GM23338 (cell line): Measurements from ENCODE around the gene C16orf78. TPM values are rescaled to one million over a fixed set of nuclear protein-coding genes. Genes with fewer than 3 reads are reported as not detected.

Experiments used
- CREB1 ChIP-seq: fragments of 250-450 bp; sonication (Bioruptor Pico); IDR thresholded peaks from 2 replicates; pipeline ENCODE4 v1.5.0; 2020; ENCODE audit warnings: low read depth, mild to moderate bottlenecking, moderate library complexity
- CTCF ChIP-seq, 2 experiments: fragments of 200-600 bp in 1 of 2; sonication (generic) in 1 of 2; conservative IDR thresholded peaks; 2 replicates each; pipeline versions ENCODE4 v1.5.1 to v1.6.1; 2016 to 2017; ENCODE audit warnings: antibody characterized with exemption in 2 of 2, low read depth in 2 of 2, mild to moderate bottlenecking in 2 of 2, moderate library complexity in 1 of 2
- ETS1 ChIP-seq: IDR thresholded peaks from 2 replicates; pipeline ENCODE4 v1.6.1; 2016; ENCODE audit warnings: antibody characterized with exemption
- JUNB ChIP-seq: IDR thresholded peaks from one replicate; pipeline ENCODE4 v1.6.1; 2016; ENCODE audit warnings: antibody characterized with exemption; ENCODE audit not compliant: unreplicated experiment
- NANOG ChIP-seq: IDR thresholded peaks from 2 replicates; pipeline ENCODE4 v1.6.1; 2016; ENCODE audit warnings: antibody characterized with exemption, borderline replicate concordance
- STAT1 ChIP-seq: IDR thresholded peaks from one replicate; pipeline ENCODE4 v1.6.1; 2016; ENCODE audit warnings: antibody characterized with exemption; ENCODE audit not compliant: unreplicated experiment
- ZNF462 ChIP-seq: fragments of 250-450 bp; sonication (Bioruptor Pico); IDR thresholded peaks from 2 replicates; pipeline ENCODE4 v1.5.0; 2020; ENCODE audit warnings: mild to moderate bottlenecking, moderate library complexity
- polyA plus RNA-seq: library from polyadenylated mRNA; unstranded; fragments of >200 nt; fragmentation: Nextera tagmentation; extraction: Ambion mirVana; gene quantifications from 2 replicates; pipeline ENCODE4 v1.2.1, GENCODE V29; 2016
- total RNA-seq: library from RNA; depleted of rRNA; stranded (reverse); fragments of >200 nt; shearing (Covaris generic); gene quantifications from 2 replicates; pipeline ENCODE4 v1.2.3, GENCODE V29; 2014

The C16orf78 gene
- total and polyA plus RNA-seq, 2 experiments from 2014 or later: not detected

- no peak for TF ChIP-seq ZNF462 (CRISPR knock-in tag)
- no peak for TF ChIP-seq STAT1
- no peak for TF ChIP-seq CREB1 (CRISPR knock-in tag)
- TF ChIP-seq ETS1: no peak
- TF ChIP-seq CTCF (conservative IDR thresholded peaks at IDR 0.05; ENCODE audit: low read depth in 2 of 2): no peak
- no peak for TF ChIP-seq NANOG
- no peak for TF ChIP-seq JUNB
Measured at GRCh38 chr16:49398761-49399160, 25.2 kb downstream of the C16orf78 start (continued).
